ENCODE results near the gene RABAC1. TPM values are rescaled to one million over a fixed set of nuclear protein-coding genes. Genes with fewer than 3 reads are reported as not detected.

RABAC1 gene
- total and polyA plus RNA-seq, 10 of the 15 experiments (the other 5 are each of a cell fraction or from before 2014, with no cell fraction given), result 10.9 to 115 (median 49.2) TPM

DNA sequence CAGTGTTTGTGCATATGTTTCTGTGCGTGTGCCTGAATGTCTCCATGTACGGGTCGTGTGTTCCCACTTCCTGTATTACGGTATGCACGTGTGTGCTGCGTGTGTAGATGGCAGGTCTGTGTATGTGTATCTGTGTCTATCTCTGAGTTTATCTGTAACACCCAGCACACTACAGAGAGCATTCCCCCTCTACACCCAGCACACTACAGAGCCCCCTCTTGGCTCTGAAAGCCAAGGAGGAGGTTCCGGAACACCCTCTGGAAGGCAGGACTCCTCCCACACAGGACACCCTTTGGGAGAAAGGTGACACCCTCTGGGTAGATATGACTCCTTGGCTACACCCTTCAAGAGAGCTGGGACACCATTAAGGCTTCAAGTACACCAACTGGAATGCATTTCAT lies 28.8 kb downstream of the RABAC1 start:
- H3K4me3 ChIP-seq, result no peak overlapping the region
- CTCF ChIA-PET, result interaction anchor here (1.1 to 1.3 kb wide), 3 partner anchors 45 to 137 kb away, joined by 3 to 4 read pairs (median 4); no protein-coding TSS in a partner anchor

DNA sequence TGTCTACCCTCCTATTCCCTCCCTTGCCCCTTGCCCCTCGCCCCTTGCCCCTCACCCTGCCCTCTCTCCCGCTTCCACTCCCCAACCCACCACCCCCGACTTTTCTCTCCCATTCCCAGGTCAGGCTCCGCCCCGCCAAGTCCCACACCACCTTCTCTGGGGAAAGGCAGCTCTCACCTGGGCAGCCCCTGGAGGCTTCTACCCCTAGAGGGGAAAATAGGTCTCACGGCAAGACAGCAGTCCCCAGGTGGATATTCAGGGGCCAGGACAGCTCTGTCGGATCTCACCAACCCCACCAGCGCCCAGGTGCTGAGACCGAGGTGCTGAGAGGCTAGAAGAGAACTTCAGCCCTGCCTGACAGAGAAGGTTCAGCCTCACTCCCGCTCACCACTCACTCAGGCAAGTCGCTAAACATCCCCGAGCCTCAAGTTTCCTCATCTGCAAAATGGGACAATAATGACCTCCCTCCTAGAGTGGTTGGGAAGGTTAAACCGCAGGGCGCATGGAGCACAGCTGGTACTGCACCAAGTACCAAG lies 29.5 kb downstream of the RABAC1 start:
- Histone ChIP-seq H4K20me1 (ENCODE audit: control insufficient read depth, insufficient read depth) (no peaks in the 10 kb centered on the region), H3K9ac (ENCODE audit: control insufficient read depth, insufficient read depth, low read length) (no peak overlapping the region), H3K4me3 (no peak overlapping the region), H3K36me3 (ENCODE audit: control insufficient read depth in 2 of 2, insufficient read depth in 2 of 2, low read length in 1 of 2) (no peaks in the 10 kb centered on the region), H3K4me1 (ENCODE audit: control insufficient read depth, insufficient read depth, low read length) (peaks cover 16% of the 10 kb centered on the region), H2AFZ (ENCODE audit: control insufficient read depth, low read depth, low read length) (no peak overlapping the region), H3K27me3 (replicated peaks in 1 of 2; ENCODE audit: control insufficient read depth in 2 of 2, insufficient read depth in 2 of 2, low read length in 1 of 2) (peaks cover 11 to 16% of the 10 kb centered on the region in 2 experiments), H3K79me2 (ENCODE audit: control insufficient read depth, insufficient read depth, low read length) (no peaks in the 10 kb centered on the region), H3K4me2 (ENCODE audit: control insufficient read depth, insufficient read depth) (no peak overlapping the region), H3K27ac (ENCODE audit: control insufficient read depth, insufficient read depth) (no peak overlapping the region), H3K9me3 (replicated peaks; ENCODE audit: control insufficient read depth, insufficient read depth, low read length) (no peaks in the 10 kb centered on the region)
- ChIA-PET POLR2A (interaction anchor here (1.4 to 1.6 kb wide), 2 partner anchors 11 to 56 kb away, joined by 3 read pairs; no protein-coding TSS in a partner anchor), RAD21 (ENCODE audit: unreplicated experiment) (interaction anchor here (1.0 kb wide), 1 partner anchor 69 kb away, joined by 3 read pairs; the partner anchor contains the start of gene RPS19), SMC1A (ENCODE audit: uncharacterized antibody, unreplicated experiment) (interaction anchor here (1.3 kb wide), 1 partner anchor 42 kb away, joined by 3 read pairs; no protein-coding TSS in a partner anchor), CTCF (interaction anchor here (0.7 to 1.3 kb wide), 3 partner anchors 56 to 641 kb away, joined by 3 to 4 read pairs (median 3); no protein-coding TSS in a partner anchor)
- 56% methylated on average over 9 of the region's 14 CpGs for WGBS (ENCODE audit: insufficient coverage, insufficient replicate concordance, low lambda C conversion rate, missing lambda C conversion rate)
- ATAC-seq (no peak), DNase-seq (ENCODE audit: low read depth, low spot score) (no peak), FAIRE-seq (no peak)
- TF ChIP-seq, protein P1, sequence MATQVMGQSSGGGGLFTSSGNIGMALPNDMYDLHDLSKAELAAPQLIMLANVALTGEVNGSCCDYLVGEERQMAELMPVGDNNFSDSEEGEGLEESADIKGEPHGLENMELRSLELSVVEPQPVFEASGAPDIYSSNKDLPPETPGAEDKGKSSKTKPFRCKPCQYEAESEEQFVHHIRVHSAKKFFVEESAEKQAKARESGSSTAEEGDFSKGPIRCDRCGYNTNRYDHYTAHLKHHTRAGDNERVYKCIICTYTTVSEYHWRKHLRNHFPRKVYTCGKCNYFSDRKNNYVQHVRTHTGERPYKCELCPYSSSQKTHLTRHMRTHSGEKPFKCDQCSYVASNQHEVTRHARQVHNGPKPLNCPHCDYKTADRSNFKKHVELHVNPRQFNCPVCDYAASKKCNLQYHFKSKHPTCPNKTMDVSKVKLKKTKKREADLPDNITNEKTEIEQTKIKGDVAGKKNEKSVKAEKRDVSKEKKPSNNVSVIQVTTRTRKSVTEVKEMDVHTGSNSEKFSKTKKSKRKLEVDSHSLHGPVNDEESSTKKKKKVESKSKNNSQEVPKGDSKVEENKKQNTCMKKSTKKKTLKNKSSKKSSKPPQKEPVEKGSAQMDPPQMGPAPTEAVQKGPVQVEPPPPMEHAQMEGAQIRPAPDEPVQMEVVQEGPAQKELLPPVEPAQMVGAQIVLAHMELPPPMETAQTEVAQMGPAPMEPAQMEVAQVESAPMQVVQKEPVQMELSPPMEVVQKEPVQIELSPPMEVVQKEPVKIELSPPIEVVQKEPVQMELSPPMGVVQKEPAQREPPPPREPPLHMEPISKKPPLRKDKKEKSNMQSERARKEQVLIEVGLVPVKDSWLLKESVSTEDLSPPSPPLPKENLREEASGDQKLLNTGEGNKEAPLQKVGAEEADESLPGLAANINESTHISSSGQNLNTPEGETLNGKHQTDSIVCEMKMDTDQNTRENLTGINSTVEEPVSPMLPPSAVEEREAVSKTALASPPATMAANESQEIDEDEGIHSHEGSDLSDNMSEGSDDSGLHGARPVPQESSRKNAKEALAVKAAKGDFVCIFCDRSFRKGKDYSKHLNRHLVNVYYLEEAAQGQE (IDR thresholded peaks at IDR 0.05; ENCODE audit: low read depth, low read length), result no peak
- TF ChIP-seq SUZ12 (IDR thresholded peaks at IDR 0.05; ENCODE audit: unreplicated experiment), result peak; percentile 37
- in situ Hi-C loops (cut with MboI) (loop anchor here (25.0 kb wide), 1 partner anchor 1833 kb away; the partner anchor contains the start of gene SMG9), intact Hi-C loops (cut with micrococcal nuclease; ENCODE audit: unreplicated experiment) (no loop called here)
- BruUV-seq (replicated peaks), result no TSS peak

More for the DNA sequence above, 28.8 kb downstream of the RABAC1 start:
- no peak overlapping the region for H3K4me2 ChIP-seq (ENCODE audit: control insufficient read depth, insufficient read depth)
- peaks cover 23% of the 10 kb centered on the region for H3K4me1 ChIP-seq (ENCODE audit: control insufficient read depth, insufficient read depth, low read length)
- intact Hi-C loops (cut with micrococcal nuclease; ENCODE audit: unreplicated experiment) (no loop called here), in situ Hi-C loops (cut with MboI) (loop anchor here (25.0 kb wide), 1 partner anchor 1832 kb away; the partner anchor contains the start of gene SMG9)
- no peak overlapping the region for H3K27ac ChIP-seq (ENCODE audit: control insufficient read depth, insufficient read depth)
- FAIRE-seq (no peak), DNase-seq (ENCODE audit: low read depth, low spot score) (no peak), ATAC-seq (no peak)
- no peak overlapping the region for H2AFZ ChIP-seq (ENCODE audit: control insufficient read depth, low read depth, low read length)
- H3K9me3 ChIP-seq (replicated peaks; ENCODE audit: control insufficient read depth, insufficient read depth, low read length), result no peaks in the 10 kb centered on the region
- H4K20me1 ChIP-seq (ENCODE audit: control insufficient read depth, insufficient read depth), result no peaks in the 10 kb centered on the region
- no peak overlapping the region for H3K9ac ChIP-seq (ENCODE audit: control insufficient read depth, insufficient read depth, low read length)
- TF ChIP-seq BMI1 (IDR thresholded peaks at IDR 0.05; ENCODE audit: borderline replicate concordance) (no peak), RELA (IDR thresholded peaks at IDR 0.05; ENCODE audit: borderline replicate concordance, partially characterized antibody) (no peak), SIX5 (IDR thresholded peaks at IDR 0.05; ENCODE audit: low read depth, low read length, severe bottlenecking) (no peak), SPI1 (IDR thresholded peaks at IDR 0.05; ENCODE audit: borderline replicate concordance, insufficient read depth, low read depth, low read length) (peak; percentile 56; the same call in 1 of the 2 replicates), BHLHE40 (IDR thresholded peaks at IDR 0.05; ENCODE audit: borderline replicate concordance in 1 of 2, low read depth in 2 of 2, low read length in 1 of 2) (peak; percentile 27 to 71; a peak in 1 of 4 replicates)
- no TSS peak for BruUV-seq (replicated peaks)
- RAD21 ChIA-PET (ENCODE audit: unreplicated experiment), result interaction anchor here (1.0 to 1.3 kb wide), 2 partner anchors 57 to 70 kb away, joined by 3 to 5 read pairs; partner anchors contain the start of gene RPS19
- no peaks in the 10 kb centered on the region for H3K79me2 ChIP-seq (ENCODE audit: control insufficient read depth, insufficient read depth, low read length)
- H3K36me3 ChIP-seq (ENCODE audit: control insufficient read depth in 2 of 2, insufficient read depth in 2 of 2, low read length in 1 of 2), result no peaks in the 10 kb centered on the region
- H3K27me3 ChIP-seq (replicated peaks in 1 of 2; ENCODE audit: control insufficient read depth in 2 of 2, insufficient read depth in 2 of 2, low read length in 1 of 2), result peaks cover 11 to 16% of the 10 kb centered on the region in 2 experiments
- 44% methylated on average over 7 of the region's 7 CpGs for WGBS (ENCODE audit: insufficient coverage, insufficient replicate concordance, low lambda C conversion rate, missing lambda C conversion rate)
- POLR2A ChIA-PET, result interaction anchor here (0.6 to 1.6 kb wide), 3 partner anchors 10 to 57 kb away, joined by 3 read pairs; no protein-coding TSS in a partner anchor
- SMC1A ChIA-PET (ENCODE audit: uncharacterized antibody, unreplicated experiment), result interaction anchor here (1.3 kb wide), 1 partner anchor 43 kb away, joined by 3 read pairs; no protein-coding TSS in a partner anchor
